HepG2 (cell line): ENCODE measurements around the gene GPATCH4. TPM values are rescaled to one million over a fixed set of nuclear protein-coding genes. Genes with fewer than 3 reads are reported as not detected.

Experiments used
- CBFB ChIP-seq: sonication (generic); formaldehyde crosslinking; IDR thresholded peaks from 2 replicates; pipeline ENCODE4 v1.4.0; 2020; ENCODE audit warnings: missing genetic modification reagents
- ETV5 ChIP-seq: IDR thresholded peaks from 2 replicates; pipeline ENCODE4 v1.6.1; 2018; ENCODE audit warnings: missing biosample characterization, missing genetic modification reagents, inconsistent platforms, borderline replicate concordance
- GLI4 ChIP-seq: sonication (generic); formaldehyde crosslinking; IDR thresholded peaks from 2 replicates; pipeline ENCODE4 v1.5.1; 2020; ENCODE audit warnings: missing genetic modification reagents, mild to moderate bottlenecking, moderate library complexity, borderline replicate concordance
- GTF3A ChIP-seq: sonication (generic); formaldehyde crosslinking; conservative IDR thresholded peaks from 2 replicates; pipeline ENCODE4 v1.4.0; 2020; ENCODE audit warnings: mild to moderate bottlenecking, missing genetic modification reagents
- HOXA3 ChIP-seq: sonication (generic); formaldehyde crosslinking; IDR thresholded peaks from 2 replicates; pipeline ENCODE4 v1.5.0; 2020; ENCODE audit warnings: missing genetic modification reagents
- NFIC ChIP-seq: IDR thresholded peaks from 2 replicates; pipeline ENCODE4 v1.6.1; 2012; ENCODE audit warnings: mild to moderate bottlenecking, low read length, inconsistent platforms
- NPAS2 ChIP-seq: sonication (generic); formaldehyde crosslinking; IDR thresholded peaks from 2 replicates; pipeline ENCODE4 v1.8.0; 2022; ENCODE audit warnings: mild to moderate bottlenecking, missing genetic modification reagents, borderline replicate concordance
- PATZ1 ChIP-seq: sonication (generic); formaldehyde crosslinking; IDR thresholded peaks from 2 replicates; pipeline ENCODE4 v1.4.0; 2020; ENCODE audit warnings: missing genetic modification reagents
- PREB ChIP-seq: sonication (generic); formaldehyde crosslinking; IDR thresholded peaks from 2 replicates; pipeline ENCODE4 v1.4.0; 2020; ENCODE audit warnings: missing genetic modification reagents
- RBFOX2 ChIP-seq: fragments of 200-400 bp; formaldehyde crosslinking; IDR thresholded peaks from 2 replicates; pipeline ENCODE4 v1.6.1; 2017; ENCODE audit warnings: low read depth, mild to moderate bottlenecking, low read length
- SRSF9 ChIP-seq: fragments of 200-400 bp; formaldehyde crosslinking; IDR thresholded peaks from 2 replicates; pipeline ENCODE4 v1.6.1; 2018; ENCODE audit warnings: borderline replicate concordance, mild to moderate bottlenecking, low read depth, low read length; ENCODE audit not compliant: insufficient read depth, poor library complexity, severe bottlenecking
- ZBTB7A ChIP-seq: sonication (generic); formaldehyde crosslinking; IDR thresholded peaks from 2 replicates; pipeline ENCODE4 v1.8.0; 2022; ENCODE audit warnings: mild to moderate bottlenecking, missing genetic modification reagents
- ZFAT ChIP-seq: sonication (generic); formaldehyde crosslinking; conservative IDR thresholded peaks from 2 replicates; pipeline ENCODE4 v1.8.1; 2023; ENCODE audit warnings: missing genetic modification reagents, inconsistent platforms
- ZFP36L2 ChIP-seq: sonication (generic); formaldehyde crosslinking; IDR thresholded peaks from 2 replicates; pipeline ENCODE4 v1.4.0; 2020; ENCODE audit warnings: missing genetic modification reagents
- ZNF18 ChIP-seq: sonication (generic); formaldehyde crosslinking; IDR thresholded peaks from 2 replicates; pipeline ENCODE4 v1.8.0; 2022; ENCODE audit warnings: mild to moderate bottlenecking, missing genetic modification reagents; ENCODE audit not compliant: insufficient replicate concordance
- ZNF567 ChIP-seq: sonication (generic); formaldehyde crosslinking; IDR thresholded peaks from 2 replicates; pipeline ENCODE4 v1.8.1; 2023; ENCODE audit warnings: mild to moderate bottlenecking, missing genetic modification reagents, borderline replicate concordance
- ZNF574 ChIP-seq: sonication (generic); formaldehyde crosslinking; IDR thresholded peaks from 2 replicates; pipeline ENCODE4 v1.4.0; 2020; ENCODE audit warnings: missing genetic modification reagents
- ZNF629 ChIP-seq: sonication (generic); formaldehyde crosslinking; conservative IDR thresholded peaks from 2 replicates; pipeline ENCODE4 v1.5.0; 2020; ENCODE audit warnings: missing genetic modification reagents
- ZNF777 ChIP-seq: sonication (generic); formaldehyde crosslinking; IDR thresholded peaks from 2 replicates; pipeline ENCODE4 v1.4.0; 2020; ENCODE audit warnings: missing genetic modification reagents
- ZNF800 ChIP-seq: sonication (generic); formaldehyde crosslinking; IDR thresholded peaks from 2 replicates; pipeline ENCODE4 v1.4.0; 2020; ENCODE audit warnings: missing genetic modification reagents
- polyA plus RNA-seq, 8 experiments: library from polyadenylated mRNA; depleted of rRNA in 3 of 8; stranded (reverse) in 7 of 8; unstranded in 1 of 8; fragments of >200 nt; fragmentation: Illumina TruSeq in 4 of 8; extraction: Trizol in 4 of 8; gene quantifications; 2 replicates each; pipeline versions ENCODE4 v1.2.1 to v1.2.3, GENCODE V29; 2011 to 2016; ENCODE audit warnings: low read depth in 4 of 8, missing spikeins in 1 of 8, mixed read lengths in 1 of 8; ENCODE audit not compliant: insufficient read depth in 1 of 8
- total RNA-seq, 5 experiments: library from RNA; depleted of rRNA; stranded (reverse); fragments of >200 nt; fragmentation: Illumina TruSeq; extraction: Trizol; gene quantifications; 2 replicates each; pipeline ENCODE4 v1.2.3, GENCODE V29; 2016; ENCODE audit warnings: low read depth in 1 of 5

GPATCH4 gene
- total and polyA plus RNA-seq, 2 of the 13 experiments (the other 11 are each of a cell fraction or from before 2014, with no cell fraction given) = 19.2 to 37.9 TPM

- TF ChIP-seq NFIC = no peak
- TF ChIP-seq ZFAT (CRISPR knock-in tag) = no peak
- TF ChIP-seq CBFB (CRISPR knock-in tag) = no peak; the same call in 1 of the 2 replicates
- TF ChIP-seq ZNF629 (CRISPR knock-in tag) = no peak
- no peak for TF ChIP-seq GLI4 (CRISPR knock-in tag)
- TF ChIP-seq RBFOX2 = peak; percentile 52
- TF ChIP-seq ZNF18 = no peak
- no peak for TF ChIP-seq SRSF9
- no peak for TF ChIP-seq GTF3A (CRISPR knock-in tag)
- no peak for TF ChIP-seq NPAS2 (CRISPR knock-in tag)
- no peak for TF ChIP-seq ZNF800 (CRISPR knock-in tag)
- TF ChIP-seq PREB (CRISPR knock-in tag) = no peak
- peak; percentile 13; the same call in 1 of the 2 replicates for TF ChIP-seq ETV5 (CRISPR knock-in tag)
- TF ChIP-seq HOXA3 (CRISPR knock-in tag) = peak; percentile 53
- TF ChIP-seq ZFP36L2 = no peak
- TF ChIP-seq ZNF777 = no peak
- peak; percentile 46; the same call in 1 of the 2 replicates for TF ChIP-seq PATZ1 (CRISPR knock-in tag)
- no peak for TF ChIP-seq ZBTB7A (CRISPR knock-in tag)
- 0 out of 2 replicates have a peak, but pooled peaks have one; percentile 74 for TF ChIP-seq ZNF567 (CRISPR knock-in tag)
- peak; percentile 97 for TF ChIP-seq ZNF574 (CRISPR knock-in tag)
Measured at GRCh38 chr1:156571919-156572662, 29.2 kb downstream of the GPATCH4 start, which contains the start of gene IQGAP3 (continued).
